HG02943 (cell line): Measurements from ENCODE around the gene NRTN.
"Not testable (repeated sequence)": the region's sequence is repeated elsewhere in the genome, so short reads cannot be mapped to it uniquely, and the experiment has no call there.

Experiments used
- ATAC-seq: cut with Tn5 transposase; IDR thresholded peaks from one replicate; pipeline ENCODE4 v1.9.1; 2021; ENCODE audit warnings: mild to moderate bottlenecking, low read depth, moderate library complexity; ENCODE audit not compliant: unreplicated experiment

Gene NRTN

GRCh38 chr19:5832527-5833216 lies 27.8 kb downstream of the NRTN start:
- no peak for ATAC-seq

GRCh38 chr19:5837761-5838352 lies 33.0 kb downstream of the NRTN start:
- no peak for ATAC-seq

GRCh38 chr19:5838353-5839064 lies 33.6 kb downstream of the NRTN start:
- no peak for ATAC-seq

GRCh38 chr19:5839065-5840017 lies 34.5 kb downstream of the NRTN start, which contains the start of gene FUT6:
FUT6 (minus strand) TSS chr19:5839702; CDS start chr19:5832567, 7,135 bp downstream.
- ATAC-seq = no peak

GRCh38 chr19:5841735-5842111 lies 36.9 kb downstream of the NRTN start:
- not testable (repeated sequence) for ATAC-seq

- no peak for ATAC-seq
Observed at GRCh38 chr19:5843295-5843927, 38.5 kb downstream of the NRTN start.

- no peak for ATAC-seq
Observed at GRCh38 chr19:5844456-5845433, 39.9 kb downstream of the NRTN start.

- ATAC-seq = not testable (repeated sequence)
Observed at GRCh38 chr19:5847846-5848245, 43.0 kb downstream of the NRTN start.

- not testable (repeated sequence) for ATAC-seq
Observed at GRCh38 chr19:5848621-5849020, 43.8 kb downstream of the NRTN start.

- no peak for ATAC-seq
Observed at GRCh38 chr19:5850189-5850588, 45.3 kb downstream of the NRTN start.

- ATAC-seq = no peak
Observed at GRCh38 chr19:5850743-5851293, 46.0 kb downstream of the NRTN start.

GRCh38 chr19:5851302-5851701 lies 46.4 kb downstream of the NRTN start, which contains the start of gene FUT3:
FUT3 (minus strand) TSS chr19:5851449.
- ATAC-seq = no peak

GRCh38 chr19:5854121-5854520 lies 49.3 kb downstream of the NRTN start:
- ATAC-seq = not testable (repeated sequence)

- not testable (repeated sequence) for ATAC-seq
Observed at GRCh38 chr19:5855151-5855550, 50.3 kb downstream of the NRTN start.

GRCh38 chr19:5857203-5858081 lies 52.6 kb downstream of the NRTN start:
- ATAC-seq = no peak

GRCh38 chr19:5863030-5863665 lies 58.3 kb downstream of the NRTN start:
- ATAC-seq = no peak
